CD4-positive, CD25-positive, alpha-beta regulatory T cell (primary cell): Measurements from ENCODE around the gene RAPGEF2. TPM values are rescaled to one million over a fixed set of nuclear protein-coding genes. Genes with fewer than 3 reads are reported as not detected.

Source experiments
- ATAC-seq, 2 donors: fragments of 150-1000 bp; cut with Tn5 transposase; one replicate each; pipeline ENCODE4 v1.10.0; 2021; ENCODE audit warnings: low read depth in 2 of 2, moderate number of reproducible peaks in 2 of 2, moderate library complexity in 1 of 2
- DNase-seq, 3 donors: peaks; one replicate each; pipeline versions ENCODE4 v3.0.0 to v3.0.0-alpha.2; 2012 to 2022; ENCODE audit warnings: mixed read lengths in 1 of 3
- H3K27ac ChIP-seq: one replicate; pipeline ENCODE4 v1.7.0; 2013; ENCODE audit warnings: mild to moderate bottlenecking, low read length; ENCODE audit not compliant: insufficient read depth, poor library complexity, severe bottlenecking
- H3K27me3 ChIP-seq: one replicate; pipeline ENCODE4 v1.7.0; 2013; ENCODE audit warnings: low read length; ENCODE audit not compliant: control insufficient read depth, insufficient read depth
- H3K36me3 ChIP-seq: one replicate; pipeline ENCODE4 v1.7.0; 2013; ENCODE audit warnings: mild to moderate bottlenecking, low read length, moderate library complexity; ENCODE audit not compliant: control insufficient read depth, insufficient read depth
- H3K4me1 ChIP-seq: 2 replicates; pipeline ENCODE4 v1.7.0; 2013; ENCODE audit warnings: mild to moderate bottlenecking, low read length; ENCODE audit not compliant: insufficient read depth, control insufficient read depth, poor library complexity, severe bottlenecking
- H3K4me3 ChIP-seq: one replicate; pipeline ENCODE4 v1.7.0; 2013; ENCODE audit warnings: low read depth, mild to moderate bottlenecking, low read length, moderate library complexity
- H3K9me3 ChIP-seq, 2 experiments: 1 replicate in 1 of 2; 2 replicates in 1 of 2; pipeline ENCODE4 v1.7.0; 2013; ENCODE audit warnings: low read length in 2 of 2, mild to moderate bottlenecking in 1 of 2, moderate library complexity in 1 of 2; ENCODE audit not compliant: control insufficient read depth in 2 of 2
- H3K27ac Mint-ChIP-seq, 3 donors: one replicate each; pipeline ENCODE4 v1.8.0; 2020 to 2022; ENCODE audit warnings: mild to moderate bottlenecking in 3 of 3, mixed read lengths in 3 of 3, moderate library complexity in 2 of 3
- H3K27me3 Mint-ChIP-seq: one replicate; pipeline ENCODE4 v1.8.0; 2022; ENCODE audit warnings: mild to moderate bottlenecking, mixed read lengths
- H3K36me3 Mint-ChIP-seq: one replicate; pipeline ENCODE4 v1.8.0; 2020; ENCODE audit warnings: mixed read lengths
- H3K4me1 Mint-ChIP-seq, 4 donors: one replicate each; pipeline ENCODE4 v1.8.0; 2020 to 2022; ENCODE audit warnings: mixed read lengths in 4 of 4, mild to moderate bottlenecking in 1 of 4
- H3K4me3 Mint-ChIP-seq, 4 donors: one replicate each; pipeline ENCODE4 v1.8.0; 2020 to 2022; ENCODE audit warnings: mild to moderate bottlenecking in 4 of 4, mixed read lengths in 4 of 4, moderate library complexity in 3 of 4
- H3K9me3 Mint-ChIP-seq, 7 donors: one replicate each; pipeline ENCODE4 v1.8.0; 2020 to 2022; ENCODE audit warnings: mixed read lengths in 7 of 7, mild to moderate bottlenecking in 3 of 7, moderate library complexity in 2 of 7
- polyA plus RNA-seq, 4 donors: library from polyadenylated mRNA; unstranded; fragments of 300-500 nt; fragmentation: Illumina TruSeq; gene quantifications; one replicate each; pipeline ENCODE4 v1.2.3, GENCODE V29; 2021
- total RNA-seq: library from RNA; stranded (reverse); gene quantifications from one replicate; pipeline ENCODE4 v1.2.3, GENCODE V29; 2022

Gene RAPGEF2
- total and polyA plus RNA-seq, 5 donors from 2014 or later = 0.54 to 26.9 (median 1.3) TPM

DNA sequence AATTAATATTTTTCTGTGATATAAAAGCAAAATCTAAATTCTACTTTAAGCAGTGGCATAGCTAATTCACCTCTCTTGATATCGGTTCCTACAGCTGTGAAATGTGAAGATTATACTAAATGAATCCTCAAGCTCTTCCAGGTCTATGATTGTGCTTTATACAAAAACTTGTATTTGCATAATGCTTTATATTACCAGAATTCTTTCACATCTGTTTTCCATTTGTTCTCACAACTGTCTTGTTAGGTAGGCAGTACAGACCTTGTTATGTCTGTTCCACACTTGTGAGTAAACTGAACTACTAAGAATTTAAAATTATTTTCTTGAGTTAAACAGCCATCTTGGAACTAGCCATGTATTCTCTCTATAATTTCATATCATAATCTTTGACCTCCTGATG lies 184.9 kb downstream of the RAPGEF2 start:
- no peak for DNase-seq
- no peak overlapping the region for H3K27ac Mint-ChIP-seq
- H3K9me3 ChIP-seq = no peaks in the 10 kb centered on the region
- H3K27me3 Mint-ChIP-seq = no peaks in the 10 kb centered on the region
- no peaks in the 10 kb centered on the region for H3K27me3 ChIP-seq
- H3K4me1 ChIP-seq = no peaks in the 10 kb centered on the region
- no peak for ATAC-seq
- no peaks in the 10 kb centered on the region for H3K9me3 Mint-ChIP-seq
- H3K27ac ChIP-seq = no peak overlapping the region
- H3K36me3 Mint-ChIP-seq = peaks cover 7% of the 10 kb centered on the region
- H3K4me1 Mint-ChIP-seq = peaks cover 3 to 15% (median 6%) of the 10 kb centered on the region in 4 donors
- H3K4me3 ChIP-seq = no peak overlapping the region
- no peaks in the 10 kb centered on the region for H3K36me3 ChIP-seq
- no peak overlapping the region for H3K4me3 Mint-ChIP-seq

DNA sequence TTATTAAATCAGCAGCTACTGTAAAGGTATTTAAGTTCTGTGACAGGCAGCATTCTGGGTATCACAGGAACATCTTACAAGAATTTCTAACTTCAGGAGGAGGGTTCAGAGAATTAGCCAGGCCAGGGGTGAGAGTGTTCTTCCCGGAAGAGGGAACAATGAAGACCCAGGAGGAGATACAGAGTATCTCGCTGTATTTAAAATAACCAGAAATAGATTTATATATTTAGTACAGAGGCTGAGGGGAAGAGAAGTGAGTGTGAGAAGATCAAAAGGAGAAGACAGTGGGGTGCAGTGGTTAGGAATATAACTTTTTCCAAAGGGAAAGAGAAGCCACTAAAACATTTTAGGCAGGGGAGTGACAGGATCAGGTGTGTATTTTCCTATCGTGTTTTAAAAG lies 186.8 kb downstream of the RAPGEF2 start:
- H3K36me3 ChIP-seq = no peaks in the 10 kb centered on the region
- H3K27me3 ChIP-seq = no peaks in the 10 kb centered on the region
- ATAC-seq (no peak), DNase-seq (no peak)
- no peak overlapping the region for H3K4me3 ChIP-seq
- Mint-ChIP-seq H3K27ac (no peak overlapping the region), H3K4me3 (no peak overlapping the region), H3K9me3 (no peaks in the 10 kb centered on the region), H3K27me3 (no peaks in the 10 kb centered on the region), H3K36me3 (peaks cover 7% of the 10 kb centered on the region), H3K4me1 (peaks cover 3 to 15% (median 6%) of the 10 kb centered on the region in 4 donors)
- no peak overlapping the region for H3K27ac ChIP-seq
- no peaks in the 10 kb centered on the region for H3K9me3 ChIP-seq
- H3K4me1 ChIP-seq = no peaks in the 10 kb centered on the region

DNA sequence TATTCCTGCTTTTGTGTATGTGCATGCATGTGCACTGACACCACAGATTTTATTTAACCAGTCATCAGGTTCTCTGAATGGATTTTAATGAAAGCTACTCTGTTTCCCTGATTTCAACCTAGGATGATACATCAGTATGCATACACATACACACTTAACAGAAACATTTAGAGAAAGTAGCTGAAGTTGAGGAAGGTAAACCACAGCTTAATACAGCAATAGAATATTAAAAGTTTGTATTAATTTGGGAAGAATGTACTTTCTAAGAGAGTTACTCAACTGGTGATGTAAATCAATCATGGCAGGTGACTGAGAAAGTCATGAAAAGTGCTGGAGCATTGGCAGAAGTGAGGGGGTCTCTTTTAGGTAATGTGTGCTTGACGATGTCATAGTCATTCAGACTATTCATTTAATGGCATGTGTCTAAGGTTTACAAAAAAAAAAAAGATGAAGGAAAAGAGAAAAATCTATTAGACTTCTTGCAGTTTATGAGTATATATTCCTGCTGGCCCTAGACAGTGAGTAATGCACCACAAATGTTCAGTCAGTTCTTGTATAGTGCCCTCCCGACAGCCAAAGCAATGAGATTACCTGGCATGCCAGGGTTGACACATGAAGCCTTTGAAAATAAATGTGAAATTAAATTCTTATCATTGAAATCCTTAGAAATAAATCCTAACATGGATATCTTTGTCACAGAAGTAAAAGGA lies 187.6 kb downstream of the RAPGEF2 start:
- Mint-ChIP-seq H3K9me3 (no peaks in the 10 kb centered on the region), H3K27ac (no peak overlapping the region), H3K4me1 (peaks cover 3 to 23% (median 8%) of the 10 kb centered on the region in 4 donors), H3K36me3 (peaks cover 7% of the 10 kb centered on the region), H3K4me3 (no peak overlapping the region), H3K27me3 (no peaks in the 10 kb centered on the region)
- no peak overlapping the region for H3K27ac ChIP-seq
- no peaks in the 10 kb centered on the region for H3K9me3 ChIP-seq
- DNase-seq (no peak), ATAC-seq (no peak)
- H3K36me3 ChIP-seq = no peaks in the 10 kb centered on the region
- H3K4me1 ChIP-seq = no peaks in the 10 kb centered on the region
- no peaks in the 10 kb centered on the region for H3K27me3 ChIP-seq
- no peak overlapping the region for H3K4me3 ChIP-seq

DNA sequence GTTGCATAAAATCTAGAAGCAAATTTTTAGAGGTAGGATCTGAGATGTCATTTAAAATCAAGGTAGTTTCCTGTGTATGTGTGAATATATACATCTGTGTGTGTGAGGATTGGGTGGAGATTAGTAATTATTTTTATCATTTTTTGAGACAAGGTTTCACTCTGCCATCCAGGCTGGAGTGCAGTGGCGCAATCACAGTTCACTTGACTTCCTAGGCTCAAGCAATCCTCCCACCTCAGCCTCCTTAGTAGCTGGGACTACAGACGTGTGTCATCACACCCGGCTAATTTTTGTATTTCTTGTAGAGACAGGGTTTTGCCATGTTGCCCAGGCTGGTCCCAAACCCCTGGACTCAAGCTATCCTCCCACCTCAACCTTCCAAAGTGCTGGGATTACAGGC lies 188.3 kb downstream of the RAPGEF2 start:
- ATAC-seq = no peak
- Mint-ChIP-seq H3K4me3 (no peak overlapping the region), H3K27me3 (no peaks in the 10 kb centered on the region), H3K27ac (no peak overlapping the region), H3K4me1 (peaks cover 3 to 29% (median 9%) of the 10 kb centered on the region in 4 donors), H3K36me3 (peaks cover 7% of the 10 kb centered on the region), H3K9me3 (no peaks in the 10 kb centered on the region)
- Histone ChIP-seq H3K4me1 (no peaks in the 10 kb centered on the region), H3K36me3 (no peaks in the 10 kb centered on the region), H3K27me3 (no peaks in the 10 kb centered on the region), H3K27ac (no peak overlapping the region), H3K9me3 (no peaks in the 10 kb centered on the region), H3K4me3 (no peak overlapping the region)
- DNase-seq = no peak

DNA sequence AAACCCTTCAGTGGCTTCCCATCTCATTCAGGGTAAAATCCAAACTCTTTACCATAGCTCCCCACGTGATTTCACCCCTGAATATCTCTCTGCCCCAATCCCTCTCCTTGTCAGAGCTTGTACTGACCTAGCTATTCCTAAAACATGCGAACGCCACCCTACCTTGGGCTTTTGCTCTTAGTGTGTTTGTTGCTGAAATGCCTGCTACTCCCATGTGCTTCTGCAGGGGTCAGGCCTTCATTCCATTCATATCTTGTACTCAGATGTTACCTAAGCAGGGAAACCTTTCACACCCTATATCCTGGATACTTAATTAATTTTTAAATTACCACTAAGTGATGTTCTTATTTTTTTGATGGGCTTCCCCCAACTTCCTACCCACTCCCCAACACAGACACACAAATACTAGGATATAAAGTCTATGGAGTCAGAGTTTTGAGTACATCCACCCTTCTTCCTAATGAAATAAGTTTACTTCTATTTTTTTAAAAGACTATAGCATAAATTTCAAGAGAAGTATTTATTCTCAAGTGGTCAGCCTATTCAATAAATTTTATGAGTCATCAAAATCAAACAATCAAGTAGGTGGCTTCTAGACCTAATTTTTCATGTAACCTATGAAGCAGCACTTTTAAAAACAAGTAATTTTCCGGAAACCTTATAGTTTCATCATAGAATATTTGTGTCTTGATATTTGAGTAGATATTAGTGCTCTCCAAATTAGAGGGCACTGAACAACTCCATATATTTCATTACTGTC lies 189.4 kb downstream of the RAPGEF2 start:
- Histone ChIP-seq H3K36me3 (no peaks in the 10 kb centered on the region), H3K27ac (no peak overlapping the region), H3K27me3 (no peaks in the 10 kb centered on the region), H3K4me1 (no peaks in the 10 kb centered on the region), H3K9me3 (no peaks in the 10 kb centered on the region), H3K4me3 (no peak overlapping the region)
- H3K4me3 Mint-ChIP-seq = no peak overlapping the region
- H3K27me3 Mint-ChIP-seq = no peaks in the 10 kb centered on the region
- H3K9me3 Mint-ChIP-seq = no peaks in the 10 kb centered on the region
- DNase-seq (no peak), ATAC-seq (no peak)
- peaks cover 7 to 29% (median 11%) of the 10 kb centered on the region in 4 donors for H3K4me1 Mint-ChIP-seq
- H3K27ac Mint-ChIP-seq = no peak overlapping the region
- H3K36me3 Mint-ChIP-seq = peaks cover 7% of the 10 kb centered on the region

DNA sequence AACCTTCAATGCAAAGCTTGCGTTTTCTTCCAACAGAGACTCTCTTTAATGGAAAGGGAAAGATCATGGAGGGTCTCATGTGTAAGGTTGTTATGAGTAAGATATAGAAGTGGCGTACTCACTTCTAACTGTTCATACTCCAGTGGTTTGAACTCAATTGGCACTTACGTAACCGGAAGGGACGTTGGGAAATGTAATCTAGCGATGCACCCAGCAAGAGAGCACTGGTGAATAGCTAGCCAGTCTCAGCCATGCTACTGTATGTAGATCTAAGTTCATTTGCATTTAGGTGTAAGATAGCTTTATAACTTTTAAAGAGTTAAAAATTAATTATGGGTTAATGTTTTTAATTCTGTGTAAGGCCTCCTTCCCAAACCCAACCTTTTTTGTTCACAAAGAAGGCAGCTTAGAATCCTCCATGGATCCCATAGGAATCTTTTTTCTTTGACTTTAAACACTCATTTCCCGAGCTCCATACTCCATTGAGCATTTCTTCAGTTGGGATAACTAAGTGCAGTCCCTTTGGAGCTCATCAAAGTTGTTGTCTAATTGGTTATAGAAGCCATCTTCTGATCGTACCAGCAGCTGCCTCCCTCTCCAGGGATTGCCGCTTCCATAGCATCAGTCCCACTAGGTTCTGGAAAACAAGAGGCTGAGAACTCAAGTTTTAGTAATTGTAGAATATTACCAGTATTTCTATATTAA lies 191.1 kb downstream of the RAPGEF2 start:
- H3K4me3 ChIP-seq = no peak overlapping the region
- Mint-ChIP-seq H3K4me1 (peaks cover 4 to 23% (median 11%) of the 10 kb centered on the region in 4 donors), H3K27ac (no peak overlapping the region), H3K9me3 (no peaks in the 10 kb centered on the region), H3K4me3 (no peak overlapping the region), H3K36me3 (peaks cover 3% of the 10 kb centered on the region), H3K27me3 (no peaks in the 10 kb centered on the region)
- DNase-seq (no peak), ATAC-seq (no peak)
- H3K36me3 ChIP-seq = no peaks in the 10 kb centered on the region
- H3K27ac ChIP-seq = no peak overlapping the region
- no peaks in the 10 kb centered on the region for H3K27me3 ChIP-seq
- no peaks in the 10 kb centered on the region for H3K9me3 ChIP-seq
- no peaks in the 10 kb centered on the region for H3K4me1 ChIP-seq

DNA sequence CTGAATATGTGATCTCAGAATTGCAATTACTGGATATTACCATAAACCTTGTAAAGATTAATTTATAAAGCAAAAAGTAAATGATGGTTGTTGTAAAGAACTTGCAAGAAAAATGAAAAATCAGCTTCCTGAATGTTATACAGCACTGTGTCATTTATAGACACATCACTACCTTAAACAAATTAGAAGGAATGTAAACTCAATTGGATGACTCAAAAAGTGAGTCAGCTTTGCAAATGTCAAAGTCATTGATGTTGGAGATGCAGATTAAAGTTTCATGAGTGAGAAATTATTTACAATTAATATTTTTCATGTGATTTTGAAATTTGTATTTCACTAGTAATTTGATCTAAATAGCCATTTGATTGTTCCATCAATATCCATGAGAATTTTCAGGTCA lies 193.2 kb downstream of the RAPGEF2 start:
- Mint-ChIP-seq H3K9me3 (no peaks in the 10 kb centered on the region), H3K4me3 (no peak overlapping the region), H3K36me3 (peaks cover 1% of the 10 kb centered on the region)

More for the DNA sequence above, 193.2 kb downstream of the RAPGEF2 start:
- no peak overlapping the region for H3K27ac ChIP-seq
- no peaks in the 10 kb centered on the region for H3K4me1 ChIP-seq
- H3K4me3 ChIP-seq = no peak overlapping the region
- H3K27me3 ChIP-seq = no peaks in the 10 kb centered on the region
- no peaks in the 10 kb centered on the region for H3K27me3 Mint-ChIP-seq
- DNase-seq (no peak), ATAC-seq (no peak)
- peaks cover 4 to 15% (median 9%) of the 10 kb centered on the region in 4 donors for H3K4me1 Mint-ChIP-seq
- H3K27ac Mint-ChIP-seq = no peak overlapping the region
- H3K9me3 ChIP-seq = no peaks in the 10 kb centered on the region
- H3K36me3 ChIP-seq = no peaks in the 10 kb centered on the region
